ENCODE results near the gene KLHDC1. TPM values are rescaled to one million over a fixed set of nuclear protein-coding genes. Genes with fewer than 3 reads are reported as not detected.

KLHDC1 gene
- total and polyA plus RNA-seq, 3 donors from 2014 or later, result 5.1 to 10.9 (median 7.6) TPM

DNA sequence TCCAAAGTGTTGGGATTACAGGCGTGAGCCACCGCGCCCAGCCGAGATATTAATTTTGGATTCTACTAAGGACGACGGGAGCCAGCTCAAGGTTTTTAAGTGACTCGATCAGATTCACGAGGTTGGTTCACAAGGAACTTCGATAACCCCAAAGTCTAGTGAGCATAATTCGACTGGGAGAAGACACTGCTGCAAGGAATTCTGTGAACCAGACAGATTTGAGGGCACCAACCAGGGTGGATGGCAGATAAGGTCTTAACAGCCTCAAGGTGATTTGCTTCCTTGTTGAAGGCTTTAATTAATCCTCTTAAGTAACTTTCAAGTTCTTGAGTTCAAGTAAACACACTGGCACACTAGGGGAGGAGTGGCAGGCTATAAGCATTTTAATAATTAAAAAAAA lies 73.9 kb downstream of the KLHDC1 start:
- H3K36me3 ChIP-seq (ENCODE audit: low read depth, missing control alignments), result no peaks in the 10 kb centered on the region
- no peak for DNase-seq
- H3K27me3 ChIP-seq, result no peaks in the 10 kb centered on the region
- no peaks in the 10 kb centered on the region for H3K9me3 ChIP-seq
- TF ChIP-seq, protein P1, sequence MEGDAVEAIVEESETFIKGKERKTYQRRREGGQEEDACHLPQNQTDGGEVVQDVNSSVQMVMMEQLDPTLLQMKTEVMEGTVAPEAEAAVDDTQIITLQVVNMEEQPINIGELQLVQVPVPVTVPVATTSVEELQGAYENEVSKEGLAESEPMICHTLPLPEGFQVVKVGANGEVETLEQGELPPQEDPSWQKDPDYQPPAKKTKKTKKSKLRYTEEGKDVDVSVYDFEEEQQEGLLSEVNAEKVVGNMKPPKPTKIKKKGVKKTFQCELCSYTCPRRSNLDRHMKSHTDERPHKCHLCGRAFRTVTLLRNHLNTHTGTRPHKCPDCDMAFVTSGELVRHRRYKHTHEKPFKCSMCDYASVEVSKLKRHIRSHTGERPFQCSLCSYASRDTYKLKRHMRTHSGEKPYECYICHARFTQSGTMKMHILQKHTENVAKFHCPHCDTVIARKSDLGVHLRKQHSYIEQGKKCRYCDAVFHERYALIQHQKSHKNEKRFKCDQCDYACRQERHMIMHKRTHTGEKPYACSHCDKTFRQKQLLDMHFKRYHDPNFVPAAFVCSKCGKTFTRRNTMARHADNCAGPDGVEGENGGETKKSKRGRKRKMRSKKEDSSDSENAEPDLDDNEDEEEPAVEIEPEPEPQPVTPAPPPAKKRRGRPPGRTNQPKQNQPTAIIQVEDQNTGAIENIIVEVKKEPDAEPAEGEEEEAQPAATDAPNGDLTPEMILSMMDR (IDR thresholded peaks at IDR 0.05), result no peak
- no peak for TF ChIP-seq POLR2A (IDR thresholded peaks at IDR 0.05)
- peak overlapping the region; percentile 88 to 99 for H3K4me3 ChIP-seq
- peak overlapping the region; percentile 96 to 98 for H3K27ac ChIP-seq
- WGBS, 2 donors, result 49 to 54% methylated on average over 10 of the region's 10 CpGs
- H3K4me1 ChIP-seq, result peaks cover 27% of the 10 kb centered on the region
- intact Hi-C loops (cut with DNase I; ENCODE audit: low total_unique reads), result loop anchor here (5.0 kb wide), 1 partner anchor 135 kb away; no protein-coding TSS in a partner anchor

DNA sequence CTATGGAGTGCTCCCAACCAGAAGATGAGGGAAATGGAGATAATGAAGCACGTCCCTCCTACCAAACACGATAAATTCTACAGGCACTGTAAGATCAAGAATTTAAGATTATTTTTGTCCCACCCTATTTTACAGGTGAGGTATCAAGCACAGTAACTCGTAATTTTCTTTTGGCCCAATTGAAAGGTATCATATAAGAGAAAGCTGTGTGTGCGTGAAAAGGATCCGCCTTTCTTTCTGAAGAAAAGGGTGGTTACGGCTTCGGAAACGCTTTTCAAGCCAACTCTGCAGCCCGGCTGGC lies 74.3 kb downstream of the KLHDC1 start:
- no peaks in the 10 kb centered on the region for H3K9me3 ChIP-seq
- peaks cover 27% of the 10 kb centered on the region for H3K4me1 ChIP-seq
- DNase-seq, result no peak
- no peaks in the 10 kb centered on the region for H3K27me3 ChIP-seq
- 0 to 2% methylated on average over 7 to 9 of the region's 9 CpGs for WGBS, 2 donors
- TF ChIP-seq POLR2A (IDR thresholded peaks at IDR 0.05), result no peak
- TF ChIP-seq, protein P1 (IDR thresholded peaks at IDR 0.05), result no peak
- H3K4me3 ChIP-seq, result peak overlapping the region; percentile 88 to 99
- H3K36me3 ChIP-seq (ENCODE audit: low read depth, missing control alignments), result no peaks in the 10 kb centered on the region
- intact Hi-C loops (cut with DNase I; ENCODE audit: low total_unique reads), result loop anchor here (5.0 kb wide), 1 partner anchor 135 kb away; no protein-coding TSS in a partner anchor
- H3K27ac ChIP-seq, result peak overlapping the region; percentile 96 to 98

- intact Hi-C loops (cut with DNase I; ENCODE audit: low total_unique reads), result loop anchor here (5.0 kb wide), 1 partner anchor 135 kb away; no protein-coding TSS in a partner anchor
- peak within 1 kb of the TSS; percentile 96 to 98 for H3K27ac ChIP-seq
- peaks cover 27% of the 10 kb centered on the region for H3K4me1 ChIP-seq
- peak within 1 kb of the TSS; percentile 88 to 99 for H3K4me3 ChIP-seq
- TF ChIP-seq, protein P1 (IDR thresholded peaks at IDR 0.05), result peak in 1 of 3 experiments; percentile 27
- peak; percentile 62 for TF ChIP-seq POLR2A (IDR thresholded peaks at IDR 0.05)
- WGBS, 2 donors, result 0 to 1% methylated on average over 22 to 86 of the region's 86 CpGs
- H3K27me3 ChIP-seq, result no peaks in the 10 kb centered on the region
- H3K9me3 ChIP-seq, result no peaks in the 10 kb centered on the region
- no peaks in the 10 kb centered on the region for H3K36me3 ChIP-seq (ENCODE audit: low read depth, missing control alignments)
- peak; percentile 91 for DNase-seq
These were observed 74.8 kb downstream of the KLHDC1 start, which contains the start of gene KLHDC2 for GRCh38 chr14:49767571-49768300. TSS of gene KLHDC2 (plus strand) at chr14:49768153. CDS start at chr14:49768469, 316 bp downstream.

DNA sequence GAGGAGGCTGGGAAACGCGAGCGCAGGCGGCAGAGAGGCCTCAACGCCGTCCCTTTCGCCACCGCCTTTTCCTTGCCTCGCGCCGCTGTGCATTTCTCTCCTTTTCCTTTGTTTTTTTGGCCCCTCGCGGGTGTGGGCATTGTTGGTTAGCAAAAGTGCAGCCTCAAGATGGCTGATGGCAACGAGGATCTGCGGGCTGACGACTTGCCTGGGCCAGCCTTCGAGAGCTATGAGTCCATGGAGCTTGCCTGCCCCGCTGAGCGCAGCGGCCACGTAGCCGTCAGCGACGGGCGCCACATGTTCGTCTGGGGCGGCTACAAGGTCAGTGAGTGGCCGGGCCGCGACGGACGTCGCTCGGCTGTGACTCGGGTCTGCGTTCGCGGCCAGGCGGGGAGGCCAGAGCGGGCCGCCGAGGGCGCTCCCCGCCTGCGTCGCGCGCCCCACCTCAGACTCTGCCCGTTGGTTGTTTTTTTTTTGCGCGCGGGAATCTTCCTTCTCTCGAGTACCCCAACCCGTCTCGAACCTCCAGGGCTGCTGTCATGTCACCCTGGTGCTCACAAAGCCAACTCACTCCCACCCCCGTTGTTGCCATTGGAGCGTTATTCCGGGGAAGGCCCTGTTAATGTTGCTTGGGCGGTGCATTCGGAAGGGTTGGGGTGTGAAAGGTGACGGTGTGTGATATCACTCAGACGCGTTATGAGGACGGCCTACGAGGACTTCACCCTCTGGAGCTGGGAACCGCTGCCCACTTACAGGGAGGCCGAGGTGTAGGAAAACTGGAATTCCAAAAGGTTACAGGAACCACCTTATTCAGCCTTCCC lies 75.6 kb downstream of the KLHDC1 start:
- intact Hi-C loops (cut with DNase I; ENCODE audit: low total_unique reads), result loop anchor here (5.0 kb wide), 1 partner anchor 136 kb away; no protein-coding TSS in a partner anchor
- Histone ChIP-seq H3K9me3 (no peaks in the 10 kb centered on the region), H3K27me3 (no peaks in the 10 kb centered on the region), H3K4me3 (peak overlapping the region; percentile 88 to 99), H3K36me3 (ENCODE audit: low read depth, missing control alignments) (no peaks in the 10 kb centered on the region), H3K27ac (peak overlapping the region; percentile 96 to 98), H3K4me1 (peaks cover 27% of the 10 kb centered on the region)
- TF ChIP-seq, protein P1 (IDR thresholded peaks at IDR 0.05), result no peak
- TF ChIP-seq POLR2A (IDR thresholded peaks at IDR 0.05), result no peak
- peak; percentile 71 for DNase-seq
- 0% methylated on average over 31 to 67 of the region's 67 CpGs for WGBS, 2 donors

All from testis (tissue), 3 donors.